Epithelial cell of prostate (primary cell): ENCODE data around the gene TBL1X.
"Not testable (repeated sequence)": the region's sequence is repeated elsewhere in the genome, so short reads cannot be mapped to it uniquely, and the experiment has no call there.

ENCODE experiments used
- DNase-seq: peaks from one replicate; pipeline ENCODE4 v3.0.0-alpha.2; 2011; ENCODE audit warnings: low read depth, low spot score
- H3K27ac ChIP-seq: fragments of 450-650 bp; 2 replicates; pipeline ENCODE4 v1.5.1; 2017; ENCODE audit warnings: mild to moderate bottlenecking

The TBL1X gene

DNA sequence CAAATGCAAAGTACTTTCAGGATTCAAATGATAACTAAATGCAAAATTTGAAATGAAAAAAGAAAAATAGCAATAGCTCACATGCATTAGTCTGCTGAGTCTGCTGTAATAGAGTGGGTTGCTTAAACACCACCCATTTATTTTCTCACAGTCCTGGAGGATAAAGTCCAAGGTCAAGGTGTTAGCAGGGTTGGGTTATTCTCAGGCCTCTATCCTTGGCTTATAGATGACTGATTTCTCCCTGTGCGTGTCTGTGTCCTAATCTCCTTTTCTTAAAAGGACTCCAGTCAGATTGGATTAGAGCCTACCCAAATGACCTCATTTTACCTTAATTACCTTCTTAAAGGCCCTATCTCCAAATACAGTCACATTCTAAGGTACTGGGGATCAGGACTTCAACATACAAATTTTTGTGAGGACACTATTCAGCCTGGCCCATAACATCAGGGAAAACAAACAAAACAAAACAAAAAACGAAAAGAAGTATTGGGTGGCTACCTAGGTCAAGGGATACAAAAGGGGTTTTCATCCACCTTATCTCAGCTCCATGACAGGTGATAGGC, 6.3 kb upstream of the TBL1X start:
- no peak for DNase-seq
- H3K27ac ChIP-seq: no peak overlapping the region

DNA sequence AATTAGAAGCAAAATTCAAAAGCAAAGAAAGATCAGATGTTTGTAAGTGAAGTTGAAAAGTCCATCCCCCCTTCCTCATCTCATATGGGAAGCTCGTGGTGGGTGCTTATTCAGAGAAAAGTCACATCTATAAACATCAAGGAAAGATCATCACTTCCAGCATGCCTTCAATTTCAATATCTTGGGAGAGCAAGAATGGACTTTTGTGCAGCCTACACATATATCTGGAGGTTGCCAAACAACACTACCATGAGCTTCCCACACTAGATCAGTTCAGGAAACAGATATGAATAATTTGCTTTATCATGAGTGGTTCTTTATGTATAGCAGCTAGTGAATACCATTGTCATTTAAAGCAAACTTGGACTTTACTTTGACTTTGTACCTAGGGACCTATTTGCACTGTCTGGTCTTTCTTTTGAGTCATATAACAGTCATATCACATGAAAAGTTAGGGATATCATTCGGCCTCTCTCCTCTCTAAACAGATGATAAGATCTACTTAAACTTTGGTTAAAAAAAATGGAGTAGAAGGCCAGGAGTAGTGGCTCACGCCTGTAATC, 5.6 kb upstream of the TBL1X start:
- H3K27ac ChIP-seq: no peak overlapping the region
- DNase-seq: no peak

DNA sequence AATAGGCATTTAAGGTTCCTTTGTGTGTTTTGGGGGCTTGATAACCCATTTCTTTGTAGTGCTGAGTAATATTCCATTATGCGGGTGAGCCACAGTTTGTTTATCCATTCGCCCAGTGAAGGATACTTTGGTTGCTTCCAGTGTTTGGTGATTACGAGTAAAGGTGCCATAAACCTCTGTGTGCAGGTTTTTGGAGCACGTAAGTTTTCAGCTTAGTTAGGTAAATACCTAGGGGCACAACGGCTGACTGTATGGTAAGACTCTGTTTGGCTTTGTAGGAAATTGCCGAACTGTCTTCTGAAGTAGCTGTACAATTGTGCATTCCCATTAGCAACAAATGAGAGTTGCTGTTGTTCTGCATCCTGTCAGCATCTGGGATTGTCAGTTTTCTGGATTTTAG, 3.8 kb upstream of the TBL1X start:
- H3K27ac ChIP-seq: no peak overlapping the region
- no peak for DNase-seq

DNA sequence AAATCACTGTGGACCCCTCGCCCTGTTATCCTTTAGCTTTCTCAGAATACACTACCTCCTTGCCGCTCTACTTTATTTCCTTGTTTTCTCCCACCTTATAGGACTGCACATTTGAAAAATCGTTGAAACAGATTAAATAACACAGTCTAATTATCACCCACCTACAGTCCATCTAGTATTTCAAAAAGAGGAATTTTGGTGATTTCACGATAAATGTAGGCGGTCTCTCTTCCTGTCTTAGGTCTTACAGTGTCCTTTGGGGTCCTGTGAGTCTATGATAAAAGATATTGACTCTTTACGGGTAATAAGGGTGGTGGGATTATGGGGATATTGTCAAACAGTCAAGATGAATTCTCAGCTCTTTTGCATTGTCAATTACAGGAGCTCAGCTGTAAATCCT, 2.4 kb upstream of the TBL1X start:
- no peak for DNase-seq
- no peak overlapping the region for H3K27ac ChIP-seq

DNA sequence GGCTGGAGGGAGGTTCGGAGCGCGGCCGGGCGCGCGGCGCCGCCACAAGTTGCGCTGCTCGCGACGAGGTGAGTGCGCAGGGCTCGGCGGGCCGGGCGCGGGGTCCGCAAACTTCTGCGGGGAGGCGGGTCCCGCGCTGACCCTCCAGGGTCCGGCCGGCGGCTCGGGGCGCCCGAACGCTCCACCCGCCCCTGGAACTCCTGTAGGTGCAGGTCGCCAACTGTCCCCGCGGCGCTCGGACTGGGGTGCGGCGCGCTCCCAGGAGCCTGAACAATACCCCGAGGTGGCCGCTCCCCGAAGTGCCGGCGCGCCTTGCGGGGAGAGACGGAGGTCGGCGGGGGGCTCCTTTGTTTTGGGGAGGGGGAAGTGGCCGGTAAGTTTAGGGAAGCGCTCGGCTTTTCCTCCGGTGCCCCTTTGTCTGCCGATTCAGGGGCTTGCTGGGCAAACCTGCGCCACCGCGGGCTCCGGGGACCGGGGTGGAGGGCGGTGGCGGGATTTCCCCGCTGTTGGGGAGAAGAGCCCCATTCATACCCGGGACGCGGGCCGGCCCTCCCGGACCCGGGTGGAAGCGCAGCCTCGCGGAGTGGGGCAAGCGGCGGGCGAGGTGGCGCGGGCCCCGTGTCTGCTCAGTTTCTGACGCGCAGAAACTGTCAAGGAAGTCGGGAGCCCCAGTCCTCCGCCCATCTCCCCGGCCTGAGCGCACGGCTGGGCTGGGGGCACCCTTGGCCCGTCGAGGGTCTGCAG, 694 bp downstream of the TBL1X start:
- H3K27ac ChIP-seq: peak overlapping the region; percentile 83
- DNase-seq: no peak

DNA sequence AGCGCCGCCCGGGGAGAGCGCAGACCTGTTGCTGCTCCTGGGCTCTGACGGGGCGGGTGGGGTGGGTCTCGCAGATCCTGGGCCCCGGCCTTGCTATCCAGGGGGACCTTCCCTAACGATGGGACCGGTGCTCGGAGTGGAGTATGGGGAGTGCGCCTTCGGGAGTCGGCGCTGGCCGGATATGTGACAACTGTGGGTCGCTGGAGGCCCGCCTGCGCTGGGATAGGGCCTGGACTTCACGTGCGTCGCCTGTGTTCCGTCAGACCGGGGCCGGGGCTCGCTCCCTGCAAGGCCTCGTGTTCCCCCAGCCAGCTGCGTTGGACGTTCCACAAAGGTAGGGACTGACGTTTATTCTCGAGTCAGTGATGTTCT, 1.3 kb downstream of the TBL1X start:
- DNase-seq: no peak
- H3K27ac ChIP-seq: no peak overlapping the region

DNA sequence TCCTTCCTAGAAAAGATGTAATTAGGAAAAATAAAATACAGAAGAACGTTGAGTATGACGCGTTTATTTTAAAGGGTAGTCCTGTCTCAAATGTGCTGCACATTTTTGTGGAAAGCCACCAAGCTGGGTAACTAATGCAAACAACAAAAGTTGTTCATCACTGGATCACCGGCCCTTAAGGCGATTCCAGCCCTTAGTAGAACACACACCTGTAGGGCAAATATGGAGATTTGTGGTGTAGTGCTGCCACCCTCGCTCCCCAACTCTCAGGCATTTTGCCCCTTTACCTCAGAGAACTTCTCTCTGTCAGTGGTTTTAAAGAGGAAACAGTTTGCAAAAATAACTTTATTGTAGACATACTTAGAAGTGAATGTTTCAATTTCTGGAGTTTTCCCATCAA, 1.9 kb downstream of the TBL1X start:
- no peak overlapping the region for H3K27ac ChIP-seq
- no peak for DNase-seq

DNA sequence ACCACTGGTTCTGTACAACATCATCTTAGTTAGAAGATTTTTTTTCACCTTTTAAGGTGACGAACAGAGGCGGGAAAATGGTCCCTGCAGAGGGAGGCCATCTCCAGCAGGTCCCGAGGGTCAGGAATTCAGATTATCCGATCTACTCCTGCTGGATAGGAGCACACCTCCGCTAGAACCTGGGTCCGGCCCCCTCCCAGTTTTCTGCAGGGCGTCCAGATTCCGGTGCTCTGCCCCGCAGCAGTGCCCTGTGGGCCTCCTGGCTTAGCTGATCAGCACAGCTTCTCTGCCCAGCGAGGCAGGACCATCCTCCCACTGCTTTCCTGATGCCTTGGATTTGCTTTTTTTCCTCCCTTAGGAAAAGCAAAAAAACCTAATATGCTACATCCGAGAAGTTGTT, 2.3 kb downstream of the TBL1X start:
- no peak overlapping the region for H3K27ac ChIP-seq
- DNase-seq: no peak

DNA sequence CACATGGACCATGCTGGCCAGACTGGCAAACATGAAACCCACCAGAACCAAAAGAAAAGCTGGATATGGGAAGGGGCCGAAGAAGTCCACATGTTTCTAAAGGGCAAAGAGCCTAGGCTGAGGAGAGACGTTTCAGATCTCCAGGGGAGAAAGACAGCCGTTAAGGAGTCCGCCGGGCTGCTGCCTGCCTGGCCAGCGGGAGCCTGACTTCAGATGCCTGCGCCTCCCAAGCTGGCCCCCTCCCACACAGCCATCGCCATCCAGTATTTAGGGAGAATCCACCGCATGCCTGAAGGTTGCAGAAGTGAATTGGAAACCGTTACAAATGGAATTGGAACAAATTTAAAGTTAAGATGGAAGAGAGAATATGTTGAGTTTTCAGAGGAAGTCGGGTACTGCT, 2.9 kb downstream of the TBL1X start:
- no peak overlapping the region for H3K27ac ChIP-seq
- no peak for DNase-seq

DNA sequence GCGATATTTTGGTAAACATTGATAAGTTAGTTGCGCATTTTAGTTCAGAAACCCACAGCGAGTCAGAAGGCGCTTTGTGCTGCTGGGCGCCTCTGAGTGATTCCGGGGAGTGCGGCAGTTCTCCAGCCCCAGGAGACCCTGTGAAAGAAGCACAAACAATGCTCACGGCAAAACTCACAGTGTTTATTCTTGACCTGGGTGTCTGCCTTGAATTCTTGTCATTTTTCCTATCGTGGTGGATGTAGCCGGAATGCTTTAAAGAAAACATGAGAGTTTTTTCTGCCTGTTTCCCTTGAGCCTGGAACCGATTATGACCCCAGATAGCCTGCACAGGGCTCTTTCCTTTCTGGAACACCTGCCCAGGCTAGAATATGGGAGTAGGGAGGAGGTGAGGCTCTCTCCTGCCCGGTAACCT, 6.7 kb downstream of the TBL1X start:
- H3K27ac ChIP-seq: no peak overlapping the region
- DNase-seq: no peak

DNA sequence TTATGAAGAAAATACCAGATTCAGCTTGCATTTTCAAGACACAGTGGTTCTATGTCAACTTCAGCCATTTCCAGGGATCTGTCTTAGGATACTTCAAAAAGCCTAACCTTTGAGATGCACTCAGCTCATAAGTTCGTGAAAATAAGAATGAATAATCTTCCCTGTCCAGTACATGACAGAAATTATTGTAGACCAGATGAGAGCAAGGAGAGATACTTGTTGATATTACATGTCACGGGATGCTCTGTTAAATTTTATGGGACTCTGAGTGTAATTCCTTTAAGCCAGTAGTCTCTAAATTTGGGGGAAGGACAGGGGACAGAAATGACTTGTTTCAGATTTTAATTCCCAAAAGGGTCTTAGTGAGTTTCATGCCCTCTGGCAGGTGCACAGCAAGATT, 8.8 kb downstream of the TBL1X start:
- DNase-seq: no peak

DNA sequence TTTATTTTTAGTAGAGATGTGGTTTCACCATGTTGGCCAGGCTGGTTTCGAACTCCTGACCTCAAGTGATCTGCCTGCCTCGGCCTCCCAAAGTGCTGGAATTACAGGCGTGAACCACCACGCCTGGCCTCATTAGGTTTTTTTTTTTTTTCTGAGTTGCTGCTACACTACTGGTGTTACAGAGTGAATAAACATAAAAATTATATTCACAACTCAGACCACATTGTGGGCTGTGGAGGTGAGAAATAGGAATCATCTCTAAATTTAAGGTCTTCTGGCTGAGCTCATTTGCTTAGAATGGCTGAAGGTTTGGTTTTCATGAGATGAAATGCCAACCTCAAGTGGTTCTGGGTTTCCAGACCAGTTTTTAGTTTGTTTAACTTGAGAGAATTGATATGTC, 10.6 kb downstream of the TBL1X start:
- DNase-seq: not testable (repeated sequence)

More for the DNA sequence above, 8.8 kb downstream of the TBL1X start:
- no peak overlapping the region for H3K27ac ChIP-seq

DNA sequence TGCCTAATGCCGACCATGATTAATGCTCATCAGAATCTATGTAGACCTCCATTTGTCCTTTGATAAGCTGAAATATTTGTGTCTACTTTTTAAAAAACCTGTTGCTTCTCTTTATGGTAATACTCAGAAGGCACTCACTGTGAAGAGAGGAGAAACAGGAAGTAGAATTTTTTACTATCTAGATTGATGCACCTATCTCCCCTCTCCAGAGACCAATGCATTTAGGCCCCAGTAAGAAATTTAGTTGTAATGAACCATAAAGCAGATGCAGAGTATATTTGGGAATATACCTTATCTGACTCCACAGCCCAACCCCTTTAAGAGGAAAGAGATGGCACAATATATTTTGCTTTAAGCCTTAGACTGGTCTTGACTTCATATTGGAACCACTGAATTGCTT, 11.1 kb downstream of the TBL1X start:
- no peak overlapping the region for H3K27ac ChIP-seq
- no peak for DNase-seq

More for the DNA sequence above, 10.6 kb downstream of the TBL1X start:
- H3K27ac ChIP-seq: not testable (repeated sequence)

DNA sequence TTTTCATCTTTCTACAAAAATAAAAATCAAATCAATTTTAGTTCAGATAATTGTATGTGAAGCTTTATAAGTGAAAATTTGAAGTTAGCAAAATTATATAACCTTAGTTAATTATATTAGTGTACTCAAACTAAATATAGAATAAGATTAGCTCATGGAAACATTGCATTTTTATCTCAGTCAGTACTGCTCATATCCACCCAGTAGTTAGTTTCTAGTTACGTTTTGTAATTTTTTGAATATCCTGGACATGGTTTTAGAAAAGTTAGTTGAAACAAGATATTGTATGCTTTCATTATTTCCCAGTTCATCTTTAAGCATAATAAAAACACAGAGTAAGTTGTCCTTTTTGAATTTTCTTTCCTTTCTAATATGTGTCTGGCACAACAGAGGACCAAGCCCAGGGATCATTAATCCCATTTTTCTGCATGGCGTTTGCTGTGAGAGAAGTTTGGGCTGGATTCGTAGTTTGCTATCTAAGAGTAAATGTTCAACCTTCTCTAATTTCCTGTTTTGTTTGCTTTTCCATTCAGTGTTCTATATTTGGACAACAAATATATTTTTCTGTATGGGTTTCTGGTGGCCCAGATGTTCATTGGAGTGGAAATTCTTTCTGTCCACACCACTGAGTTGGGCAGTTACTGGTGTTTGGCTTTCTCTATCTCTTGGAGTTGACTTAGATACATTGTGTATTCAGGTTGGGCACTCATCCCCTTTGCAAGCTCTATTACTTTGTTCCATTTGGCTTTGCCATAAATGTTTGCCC, 12.1 kb downstream of the TBL1X start:
- H3K27ac ChIP-seq: no peak overlapping the region
- DNase-seq: no peak

DNA sequence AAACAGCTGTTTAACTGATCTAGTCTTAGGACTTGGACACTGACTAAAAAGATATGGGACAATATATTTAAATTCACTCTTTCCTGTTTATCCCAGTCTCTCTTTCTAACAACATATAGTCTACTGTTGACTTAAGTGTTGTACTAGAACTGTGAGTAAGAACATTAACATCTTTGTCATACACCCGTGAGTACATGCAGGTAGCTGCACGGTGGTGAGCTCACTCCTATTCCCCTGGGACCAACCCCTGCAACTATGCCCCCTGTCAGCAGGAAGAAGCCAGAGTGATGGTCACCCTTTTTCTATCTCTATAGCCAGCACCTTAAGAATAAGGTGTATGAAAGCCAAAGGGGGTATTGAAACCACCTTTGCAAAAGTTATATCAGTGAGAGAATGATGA, 17.6 kb downstream of the TBL1X start:
- no peak overlapping the region for H3K27ac ChIP-seq
- DNase-seq: peak; percentile 36

DNA sequence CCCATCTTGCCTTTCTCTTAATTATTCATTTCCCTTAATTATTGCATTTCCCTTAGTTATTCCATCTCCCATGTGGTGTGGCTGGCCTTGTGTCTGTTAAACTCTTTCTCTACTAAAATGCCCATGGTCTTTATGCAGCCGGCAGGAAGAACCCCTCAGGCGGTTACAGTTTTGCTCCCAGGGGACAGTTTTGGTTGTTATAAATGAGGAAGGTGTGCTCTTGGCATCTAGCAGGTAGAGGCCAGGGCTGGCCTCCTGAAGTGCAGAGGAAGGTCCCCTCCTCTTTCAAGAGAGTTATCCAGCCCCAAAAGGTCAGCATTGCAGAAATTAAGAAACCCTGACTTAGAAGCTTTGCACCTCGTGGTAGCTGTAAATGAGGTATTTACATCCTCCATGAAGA, 18.0 kb downstream of the TBL1X start:
- no peak overlapping the region for H3K27ac ChIP-seq

DNA sequence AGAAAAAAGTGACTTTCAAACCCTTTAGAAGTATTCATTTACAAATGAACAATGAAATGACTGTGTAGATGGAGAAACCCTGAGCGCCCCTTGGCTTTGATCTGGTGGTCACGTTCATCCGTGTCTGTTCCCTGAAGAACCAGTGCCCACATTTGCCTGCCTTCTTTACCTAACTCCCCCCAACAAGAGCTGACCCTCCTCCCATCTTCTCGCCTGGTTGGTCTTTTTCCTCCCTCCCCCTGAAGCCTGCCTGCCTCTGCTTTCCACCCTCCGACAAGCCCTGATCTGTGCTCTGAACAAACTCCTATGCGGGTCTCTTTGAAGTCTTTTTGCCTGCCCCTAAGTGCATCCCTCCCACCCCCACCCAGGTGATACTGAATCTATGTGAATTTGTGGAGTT, 18.5 kb downstream of the TBL1X start:
- H3K27ac ChIP-seq: no peak overlapping the region
- DNase-seq: no peak

More for the DNA sequence above, 18.0 kb downstream of the TBL1X start:
- no peak for DNase-seq

DNA sequence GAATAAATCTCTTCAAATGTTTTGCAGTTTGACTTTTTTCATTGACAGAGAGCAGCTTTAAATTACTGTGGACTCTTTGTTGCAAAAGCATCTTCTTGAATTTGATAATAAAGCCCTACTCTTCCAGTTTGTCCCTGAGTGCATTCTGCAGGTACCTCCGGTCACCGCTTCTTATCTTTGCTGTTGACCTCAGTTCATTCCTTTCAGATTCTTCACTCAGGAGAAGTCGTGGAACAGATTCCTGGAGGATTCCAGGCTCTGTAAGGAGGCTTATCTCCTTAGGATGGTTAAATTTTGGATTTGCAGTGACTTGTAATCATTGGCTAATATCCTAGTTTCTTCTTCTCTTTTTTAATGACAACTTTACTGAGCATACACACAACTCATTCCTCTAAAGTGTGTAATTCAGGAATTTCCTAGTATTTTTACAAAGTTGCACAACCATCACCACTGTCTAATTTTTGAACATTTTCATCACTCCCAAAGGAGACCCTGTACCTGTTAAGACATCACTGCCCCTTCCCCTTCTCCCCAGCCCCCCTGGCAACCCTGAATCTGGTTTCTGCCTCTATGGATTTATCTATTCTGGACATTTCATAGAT, 22.0 kb downstream of the TBL1X start:
- H3K27ac ChIP-seq: no peak overlapping the region
- no peak for DNase-seq

DNA sequence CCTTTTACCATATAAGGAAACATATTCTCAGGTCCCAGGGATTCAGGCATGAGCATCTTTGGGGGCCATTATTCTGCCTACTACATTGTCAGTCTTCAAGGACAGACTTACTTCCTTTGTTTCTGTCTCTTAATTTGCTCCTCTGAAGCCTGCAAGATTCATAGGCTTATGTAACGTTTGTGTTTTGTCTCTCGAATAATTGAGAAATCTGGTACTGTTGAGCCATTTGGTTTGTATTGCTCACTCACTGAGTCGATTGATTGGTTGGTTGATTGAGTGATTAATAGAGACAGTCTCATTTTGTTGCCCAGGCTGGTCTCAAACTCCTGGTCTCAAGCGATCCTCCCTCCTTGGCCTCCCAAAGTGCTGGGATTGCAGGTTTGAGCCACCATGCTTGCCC, 23.7 kb downstream of the TBL1X start:
- H3K27ac ChIP-seq: no peak overlapping the region
- no peak for DNase-seq

DNA sequence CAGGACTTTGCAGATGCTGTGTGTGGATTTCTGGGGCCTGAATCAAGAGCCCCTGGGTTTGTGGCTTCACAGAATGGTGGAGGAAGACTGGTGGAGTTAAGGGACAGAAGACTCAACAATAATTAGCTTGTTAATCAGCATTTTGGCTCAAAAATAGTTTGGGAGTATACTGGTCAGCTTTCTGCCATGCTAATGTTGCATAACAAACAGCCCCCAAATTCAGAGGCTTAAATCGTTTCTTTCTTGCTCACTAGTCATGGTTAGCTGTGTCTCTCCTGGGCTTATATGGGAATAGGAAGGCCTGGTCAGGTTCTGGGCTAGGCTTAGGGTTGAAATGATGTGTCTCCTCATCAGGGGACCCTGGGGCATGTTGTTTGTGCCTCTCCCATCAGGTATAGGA, 24.4 kb downstream of the TBL1X start:
- no peak overlapping the region for H3K27ac ChIP-seq
- no peak for DNase-seq

DNA sequence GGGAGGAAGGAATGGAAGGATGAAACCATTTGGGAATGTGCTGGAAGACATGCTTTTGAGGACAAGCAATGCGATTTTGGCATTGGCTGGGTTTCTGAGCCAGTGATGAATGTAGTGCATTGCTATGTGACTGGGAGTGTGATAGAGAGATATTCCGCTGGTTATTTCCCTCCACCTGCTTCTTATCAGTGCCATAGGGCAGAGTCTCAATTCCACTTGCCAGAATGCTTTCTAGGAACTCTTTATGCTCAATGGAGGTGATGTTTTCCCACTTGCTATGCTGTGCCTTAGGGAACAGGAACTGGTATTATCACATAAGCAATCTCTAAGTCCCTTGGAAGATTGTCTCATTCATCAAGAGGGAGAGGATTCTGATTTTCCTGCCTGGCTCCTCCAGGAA, 28.0 kb downstream of the TBL1X start:
- no peak for DNase-seq
- H3K27ac ChIP-seq: no peak overlapping the region
